Heart right ventricle (tissue), 16 donors: ENCODE data around the gene RFX8. TPM values are rescaled to one million over a fixed set of nuclear protein-coding genes. Genes with fewer than 3 reads are reported as not detected.

Experiments used
- ATAC-seq, 8 donors: fragments of 200-7000 bp; cut with Tn5 transposase; one replicate each; pipeline ENCODE4 v1.9.1; 2020; ENCODE audit warnings: mild to moderate bottlenecking in 8 of 8, moderate library complexity in 8 of 8, moderate number of reproducible peaks in 1 of 8
- DNase-seq, 2 donors: peaks; one replicate each; pipeline ENCODE4 v3.0.0-alpha.2; 2020
- H3K27ac ChIP-seq, 10 donors: fragments of 200-600 bp; sonication (generic) in 2 of 10; one replicate each; pipeline versions ENCODE4 v1.5.0 to v1.8.0; 2020 to 2022; ENCODE audit warnings: mild to moderate bottlenecking in 3 of 10
- H3K27me3 ChIP-seq, 7 donors: fragments of 200-600 bp; one replicate each; pipeline ENCODE4 v1.8.0; 2021 to 2022; ENCODE audit warnings: mild to moderate bottlenecking in 2 of 7
- H3K36me3 ChIP-seq, 9 donors: fragments of 200-600 bp; sonication (generic) in 1 of 9; one replicate each; pipeline versions ENCODE4 v1.5.0 to v1.8.0; 2020 to 2022; ENCODE audit warnings: mild to moderate bottlenecking in 2 of 9
- H3K4me1 ChIP-seq, 9 donors: fragments of 200-600 bp; sonication (generic) in 1 of 9; one replicate each; pipeline versions ENCODE4 v1.5.0 to v1.8.0; 2020 to 2022; ENCODE audit warnings: mild to moderate bottlenecking in 4 of 9
- H3K4me3 ChIP-seq, 10 donors: fragments of 200-600 bp; sonication (generic) in 2 of 10; one replicate each; pipeline versions ENCODE4 v1.5.0 to v1.8.0; 2020 to 2022; ENCODE audit warnings: mild to moderate bottlenecking in 7 of 10, moderate library complexity in 2 of 10
- H3K9me3 ChIP-seq, 11 donors: fragments of 200-600 bp in 10 of 11; sonication (generic) in 2 of 11; one replicate each; pipeline versions ENCODE4 v1.5.0 to v1.8.0; 2013 to 2022; ENCODE audit warnings: mild to moderate bottlenecking in 2 of 11, control low read depth in 1 of 11, moderate library complexity in 1 of 11
- WGBS, 2 donors: extraction: QIAGEN DNeasy Blood & Tissue Kit; methylation state at CpG; one replicate each; pipeline ENCODE4 v1.1.7; 2013; ENCODE audit warnings: inconsistent platforms in 1 of 2; 5-methylcytosine and 5-hydroxymethylcytosine counted together
- intact Hi-C, 10 donors: fragments of 100-400 bp; cut with DNase I; formaldehyde crosslinking; loops; one replicate each; pipeline versions ENCODE4 v1.11.1 to v1.14.2; 2022
- polyA plus RNA-seq, 2 donors: library from polyadenylated mRNA; stranded (reverse); fragments of 200-250 nt; gene quantifications; one replicate each; pipeline ENCODE4 v1.2.3, GENCODE V29; 2013
- total RNA-seq, 10 donors: library from RNA; stranded (reverse); fragmentation: NEBNext Ultra II Directional in 3 of 10; extraction: Animal tissue kit (Norgen Biotek cat#: 25700) in 3 of 10; gene quantifications; one replicate each; pipeline versions ENCODE4 v1.2.1 to v1.2.4, GENCODE V29; 2021 to 2023
- TF ChIP-seq, protein P1 (sequence below), 9 donors: fragments of 200-600 bp; sonication (generic) in 2 of 9; IDR thresholded peaks; one replicate each; pipeline versions ENCODE4 v1.5.0 to v1.8.0; 2021 to 2022; ENCODE audit warnings: antibody characterized with exemption in 9 of 9, mild to moderate bottlenecking in 5 of 9, moderate library complexity in 1 of 9
- donor health status: Arrhythmogenic right ventricular cardiomyopathy.
- donor health status: ischemic (EF 13 %, LVEDD 7.1; RV severe dilation, severe dysfunction).
- donor health status: healthy with polysubstance abuse.
- donor health status: DM: no; HTN: yes; CAD: no.
- donor health status: DM: no; HTN: no; CAD: no.
- donor health status: ischemic (EF 25% LVEDD 6.9; RV normal size, moderate dysfunction).
- donor health status: ischemic (EF 25% LVEDD 5.7; RV mildly dilated, moderate dysfunction).
- donor health status: healthy.
- donor health status: DM: yes; HTN: yes; CAD: no.
- donor health status: Ischemic cardiomyopathy.
- donor health status: ischemic (EF 35%, LVEDD 5.7; RV mildly dilated, moderate dysfunction).
- donor health status: nonischemic (EF 11% LVEDD 7.7; RV severe dilation, severe dysfunction).
- donor health status: DM: yes; HTN: yes; CAD: no.
- donor health status: PGD.
- donor health status: ischemic (EF 29% LVEDD 5.4; RV normal size, mild dysfunction).
- donor health status: nonischemic (EF 23%, LVEDD 6.1; RV moderate dilation, normal function).

RFX8 gene
- total and polyA plus RNA-seq, 12 donors, result 0.15 to 0.44 (median 0.16) TPM; not detected in 5

DNA sequence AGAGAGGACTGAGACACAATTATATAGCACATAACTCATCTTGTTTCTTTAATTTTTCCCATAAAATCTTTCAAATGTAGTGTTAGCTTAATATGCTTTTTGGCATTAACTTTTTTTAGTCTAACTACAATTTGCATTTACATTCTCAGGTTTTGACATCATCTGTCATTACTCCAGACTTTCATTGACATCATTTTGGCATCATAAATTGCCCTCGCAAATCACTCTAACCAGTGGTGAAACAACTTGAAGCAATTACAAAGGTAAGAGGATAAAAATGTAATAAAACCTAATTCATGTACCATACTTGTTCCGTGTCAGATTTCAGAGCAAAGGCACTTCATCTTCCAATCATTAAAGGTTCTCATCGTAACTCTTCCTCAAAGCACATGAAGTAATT is 41.4 kb downstream of the RFX8 start:
- Histone ChIP-seq H3K27me3 (peaks cover 0 to 7% (median 0%) of the 10 kb centered on the region in 7 donors), H3K36me3 (no peaks in the 10 kb centered on the region), H3K4me1 (peaks cover 0 to 28% (median 11%) of the 10 kb centered on the region in 9 donors), H3K4me3 (no peak overlapping the region), H3K9me3 (no peaks in the 10 kb centered on the region), H3K27ac (peak overlapping the region in 1 of 10 donors; percentile 32)
- WGBS, 2 donors, result 94 to 98% methylated on average over 3 of the region's 3 CpGs
- TF ChIP-seq, protein P1, sequence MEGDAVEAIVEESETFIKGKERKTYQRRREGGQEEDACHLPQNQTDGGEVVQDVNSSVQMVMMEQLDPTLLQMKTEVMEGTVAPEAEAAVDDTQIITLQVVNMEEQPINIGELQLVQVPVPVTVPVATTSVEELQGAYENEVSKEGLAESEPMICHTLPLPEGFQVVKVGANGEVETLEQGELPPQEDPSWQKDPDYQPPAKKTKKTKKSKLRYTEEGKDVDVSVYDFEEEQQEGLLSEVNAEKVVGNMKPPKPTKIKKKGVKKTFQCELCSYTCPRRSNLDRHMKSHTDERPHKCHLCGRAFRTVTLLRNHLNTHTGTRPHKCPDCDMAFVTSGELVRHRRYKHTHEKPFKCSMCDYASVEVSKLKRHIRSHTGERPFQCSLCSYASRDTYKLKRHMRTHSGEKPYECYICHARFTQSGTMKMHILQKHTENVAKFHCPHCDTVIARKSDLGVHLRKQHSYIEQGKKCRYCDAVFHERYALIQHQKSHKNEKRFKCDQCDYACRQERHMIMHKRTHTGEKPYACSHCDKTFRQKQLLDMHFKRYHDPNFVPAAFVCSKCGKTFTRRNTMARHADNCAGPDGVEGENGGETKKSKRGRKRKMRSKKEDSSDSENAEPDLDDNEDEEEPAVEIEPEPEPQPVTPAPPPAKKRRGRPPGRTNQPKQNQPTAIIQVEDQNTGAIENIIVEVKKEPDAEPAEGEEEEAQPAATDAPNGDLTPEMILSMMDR (IDR thresholded peaks at IDR 0.05), result no peak
- no peak for ATAC-seq
- intact Hi-C loops, result loop anchor here in 1 of 10 donors (10.0 kb wide), 1 partner anchor 261 kb away; the partner anchor contains the start of gene MAP4K4
- DNase-seq, result no peak

DNA sequence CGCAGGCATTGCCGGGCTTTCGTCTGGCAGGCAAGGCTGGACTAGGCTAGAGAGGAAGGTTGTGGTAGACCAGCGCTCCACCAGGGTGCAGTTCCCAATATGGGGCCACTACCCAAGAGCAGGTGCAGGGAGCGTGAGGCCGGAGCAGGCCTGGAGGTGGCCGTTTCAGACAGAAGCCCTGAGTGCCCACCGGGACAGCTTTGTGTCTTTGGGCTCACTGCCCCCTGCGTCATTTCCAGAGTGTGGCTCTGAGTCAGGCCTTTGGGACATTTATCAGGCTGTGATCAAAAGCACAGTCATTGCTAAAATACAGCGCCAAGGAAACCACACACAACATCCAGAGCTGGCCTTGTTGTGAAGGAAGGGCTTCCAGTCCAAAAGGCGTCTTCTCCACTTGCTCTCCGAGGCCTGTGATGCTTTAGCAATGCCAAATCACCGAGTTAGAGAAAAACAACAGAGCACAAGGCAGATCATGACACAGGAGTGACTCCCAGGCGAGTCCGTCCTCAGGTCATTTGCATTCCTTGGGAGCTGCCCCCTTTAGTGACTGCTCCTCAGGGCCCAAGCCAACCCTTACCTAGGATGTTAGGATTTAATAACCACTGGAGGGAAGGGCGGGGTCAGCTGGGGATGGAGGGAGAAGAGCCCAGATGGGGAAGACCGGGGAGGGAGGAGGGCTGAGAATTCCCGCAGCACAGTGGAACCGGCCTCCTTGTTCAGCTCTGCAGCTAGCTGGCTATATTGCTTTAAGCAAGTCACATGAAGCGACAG is 42.3 kb downstream of the RFX8 start:
- H3K9me3 ChIP-seq, result no peaks in the 10 kb centered on the region
- ATAC-seq (no peak), DNase-seq (peak; percentile 16 to 33)
- H3K36me3 ChIP-seq, result no peaks in the 10 kb centered on the region
- peak overlapping the region in 1 of 10 donors; percentile 32 for H3K27ac ChIP-seq
- peaks cover 0 to 5% (median 0%) of the 10 kb centered on the region in 7 donors for H3K27me3 ChIP-seq
- H3K4me3 ChIP-seq, result no peak overlapping the region
- TF ChIP-seq, protein P1 (IDR thresholded peaks at IDR 0.05), result no peak
- WGBS, 2 donors, result 85 to 89% methylated on average over 20 of the region's 20 CpGs
- peaks cover 0 to 34% (median 15%) of the 10 kb centered on the region in 9 donors for H3K4me1 ChIP-seq
- intact Hi-C loops, result loop anchor here in 1 of 10 donors (10.0 kb wide), 1 partner anchor 262 kb away; the partner anchor contains the start of gene MAP4K4

DNA sequence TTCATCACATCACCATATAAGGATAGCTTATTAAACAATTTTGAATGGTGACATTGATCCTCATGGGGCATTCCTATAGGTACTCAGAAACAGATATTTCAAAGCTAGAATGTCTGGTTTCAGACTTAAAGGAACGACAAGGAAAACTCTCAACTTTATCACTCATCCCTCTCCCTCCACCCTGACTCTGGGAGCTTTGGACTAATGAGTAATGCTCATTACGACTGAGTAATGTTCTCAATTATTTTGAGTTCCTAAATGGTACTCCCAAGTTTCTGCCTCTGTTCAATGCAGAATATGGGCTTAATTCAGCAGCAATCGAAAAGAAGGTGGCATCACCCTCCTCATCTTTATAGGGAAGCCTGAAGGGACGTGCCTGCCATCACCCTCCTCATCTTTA is 43.4 kb downstream of the RFX8 start:
- ATAC-seq, result no peak
- intact Hi-C loops, result loop anchor here in 1 of 10 donors (10.0 kb wide), 1 partner anchor 263 kb away; the partner anchor contains the start of gene MAP4K4
- TF ChIP-seq, protein P1 (IDR thresholded peaks at IDR 0.05), result no peak
- WGBS, 2 donors, result 92% methylated on average over 4 of the region's 4 CpGs
- peaks cover 0 to 1% (median 0%) of the 10 kb centered on the region in 7 donors for H3K27me3 ChIP-seq
- H3K4me1 ChIP-seq, result peaks cover 0 to 32% (median 15%) of the 10 kb centered on the region in 9 donors
- DNase-seq, result no peak
- H3K4me3 ChIP-seq, result no peak overlapping the region
- no peak overlapping the region for H3K27ac ChIP-seq
- H3K36me3 ChIP-seq, result no peaks in the 10 kb centered on the region
- no peaks in the 10 kb centered on the region for H3K9me3 ChIP-seq

DNA sequence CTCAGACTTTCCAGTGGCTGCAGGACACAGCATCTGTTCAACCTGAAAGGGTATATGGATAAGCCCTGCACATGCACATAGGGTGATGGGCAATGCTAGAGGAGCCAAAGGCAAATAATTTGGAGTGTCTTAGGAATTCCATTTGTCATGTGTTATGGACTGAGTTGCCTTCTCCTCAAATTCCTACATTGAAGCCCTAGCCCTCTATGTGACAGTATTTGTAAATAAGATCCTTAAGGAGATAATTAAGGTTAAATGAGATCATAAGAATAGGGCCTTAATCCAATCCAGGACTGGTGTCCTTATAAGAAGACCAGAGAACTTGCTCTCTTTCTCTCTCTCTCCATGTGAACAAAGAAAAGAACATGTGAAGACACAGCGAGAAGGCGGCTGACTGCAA is 44.8 kb downstream of the RFX8 start:
- no peaks in the 10 kb centered on the region for H3K9me3 ChIP-seq
- no peaks in the 10 kb centered on the region for H3K36me3 ChIP-seq
- 98 to 100% methylated on average over 2 of the region's 2 CpGs for WGBS, 2 donors
- H3K4me3 ChIP-seq, result no peak overlapping the region
- intact Hi-C loops, result loop anchor here in 1 of 10 donors (10.0 kb wide), 1 partner anchor 265 kb away; the partner anchor contains the start of gene MAP4K4
- TF ChIP-seq, protein P1 (IDR thresholded peaks at IDR 0.05), result no peak
- H3K4me1 ChIP-seq, result peaks cover 0 to 19% (median 8%) of the 10 kb centered on the region in 9 donors
- ATAC-seq, result no peak
- H3K27ac ChIP-seq, result no peak overlapping the region
- no peak for DNase-seq
- H3K27me3 ChIP-seq, result no peaks in the 10 kb centered on the region
